HFFc6 (cell line): Measurements from ENCODE around the gene MKNK2. TPM values are rescaled to one million over a fixed set of nuclear protein-coding genes. Genes with fewer than 3 reads are reported as not detected.

Experiments used
- DNase-seq: peaks from one replicate; pipeline ENCODE4 v3.0.0-alpha.2; 2018
- H3K27ac Mint-ChIP-seq: 2 replicates; pipeline ENCODE4 v1.8.0; 2020; ENCODE audit warnings: mild to moderate bottlenecking, mixed read lengths
- H3K27me3 Mint-ChIP-seq: 2 replicates; pipeline ENCODE4 v1.8.0; 2021; ENCODE audit warnings: mild to moderate bottlenecking, moderate library complexity, mixed read lengths; ENCODE audit not compliant: insufficient read depth
- H3K36me3 Mint-ChIP-seq: 2 replicates; pipeline ENCODE4 v1.8.0; 2021; ENCODE audit warnings: low read depth, mixed read lengths
- H3K4me1 Mint-ChIP-seq: 2 replicates; pipeline ENCODE4 v1.8.0; 2020; ENCODE audit warnings: low read depth, mixed read lengths
- H3K4me3 Mint-ChIP-seq: 2 replicates; pipeline ENCODE4 v1.8.0; 2020; ENCODE audit warnings: mild to moderate bottlenecking, moderate library complexity, mixed read lengths
- H3K9me3 Mint-ChIP-seq: 2 replicates; pipeline ENCODE4 v1.8.0; 2020; ENCODE audit warnings: mild to moderate bottlenecking, mixed read lengths
- total RNA-seq, 6 experiments: library from RNA; stranded (reverse); fragmentation: NEBNext Ultra II Directional; extraction: Animal tissue kit (Norgen Biotek cat#: 25700); gene quantifications; 2 replicates in 1 of 6; 3 replicates in 5 of 6; pipeline ENCODE4 v1.2.3, GENCODE V29; 2021
- TF ChIP-seq, protein P1 (sequence below): fragments of 200-600 bp; sonication (generic); IDR thresholded peaks from 2 replicates; pipeline ENCODE4 v1.5.0; 2021; ENCODE audit warnings: antibody characterized with exemption, mild to moderate bottlenecking

The MKNK2 gene
- total RNA-seq, 6 experiments from 2014 or later: 61.5 to 82.9 (median 65.2) TPM

DNA sequence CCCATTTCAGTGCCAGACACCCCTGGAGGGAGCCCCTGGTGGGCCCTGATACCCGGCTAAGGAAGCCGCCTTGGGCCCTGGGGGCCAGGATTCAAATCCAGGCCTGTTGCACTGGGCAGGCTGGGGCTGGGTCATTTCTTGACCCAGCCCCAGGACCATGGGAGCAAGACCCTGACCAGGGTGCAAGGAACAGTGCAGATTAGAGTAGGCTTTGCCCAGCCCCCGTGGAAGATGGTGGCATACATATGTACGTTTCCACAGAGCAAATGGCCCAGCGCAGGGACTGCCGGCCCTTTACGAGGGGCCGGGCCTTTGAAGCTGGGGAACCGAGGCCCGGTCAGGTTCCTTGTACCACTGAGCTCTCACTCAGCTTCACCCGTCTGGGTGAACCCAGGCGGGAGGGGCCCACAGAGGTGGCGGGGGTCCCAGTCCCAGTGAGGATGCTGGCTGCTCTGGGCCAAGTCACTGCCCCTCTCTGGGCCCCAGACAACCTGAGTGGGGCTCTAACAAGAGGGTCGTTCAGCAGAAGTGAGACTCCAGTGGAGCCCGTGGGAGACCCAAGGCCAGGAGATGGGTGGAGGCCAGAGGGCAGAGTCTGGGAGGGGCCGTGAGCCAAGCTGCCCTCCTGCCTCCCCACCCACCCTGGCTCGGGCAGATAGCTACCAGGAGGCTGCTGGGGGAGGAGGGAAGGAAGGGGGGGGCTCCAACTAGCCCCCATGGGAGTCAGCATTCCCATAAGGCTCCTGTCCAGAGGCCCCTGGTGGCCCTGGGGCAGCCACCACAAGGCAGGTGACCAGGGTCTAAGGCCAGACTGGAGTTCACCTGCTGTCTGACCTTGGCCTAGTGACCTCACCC lies 2.7 kb downstream of the MKNK2 start:
- Mint-ChIP-seq H3K4me3 (no peak overlapping the region), H3K27ac (no peak overlapping the region), H3K36me3 (no peaks in the 10 kb centered on the region), H3K27me3 (peaks cover 1% of the 10 kb centered on the region), H3K4me1 (peaks cover 6% of the 10 kb centered on the region; the same call in 1 of the 2 replicates), H3K9me3 (no peaks in the 10 kb centered on the region)
- TF ChIP-seq, protein P1, sequence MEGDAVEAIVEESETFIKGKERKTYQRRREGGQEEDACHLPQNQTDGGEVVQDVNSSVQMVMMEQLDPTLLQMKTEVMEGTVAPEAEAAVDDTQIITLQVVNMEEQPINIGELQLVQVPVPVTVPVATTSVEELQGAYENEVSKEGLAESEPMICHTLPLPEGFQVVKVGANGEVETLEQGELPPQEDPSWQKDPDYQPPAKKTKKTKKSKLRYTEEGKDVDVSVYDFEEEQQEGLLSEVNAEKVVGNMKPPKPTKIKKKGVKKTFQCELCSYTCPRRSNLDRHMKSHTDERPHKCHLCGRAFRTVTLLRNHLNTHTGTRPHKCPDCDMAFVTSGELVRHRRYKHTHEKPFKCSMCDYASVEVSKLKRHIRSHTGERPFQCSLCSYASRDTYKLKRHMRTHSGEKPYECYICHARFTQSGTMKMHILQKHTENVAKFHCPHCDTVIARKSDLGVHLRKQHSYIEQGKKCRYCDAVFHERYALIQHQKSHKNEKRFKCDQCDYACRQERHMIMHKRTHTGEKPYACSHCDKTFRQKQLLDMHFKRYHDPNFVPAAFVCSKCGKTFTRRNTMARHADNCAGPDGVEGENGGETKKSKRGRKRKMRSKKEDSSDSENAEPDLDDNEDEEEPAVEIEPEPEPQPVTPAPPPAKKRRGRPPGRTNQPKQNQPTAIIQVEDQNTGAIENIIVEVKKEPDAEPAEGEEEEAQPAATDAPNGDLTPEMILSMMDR: no peak
- no peak for DNase-seq

DNA sequence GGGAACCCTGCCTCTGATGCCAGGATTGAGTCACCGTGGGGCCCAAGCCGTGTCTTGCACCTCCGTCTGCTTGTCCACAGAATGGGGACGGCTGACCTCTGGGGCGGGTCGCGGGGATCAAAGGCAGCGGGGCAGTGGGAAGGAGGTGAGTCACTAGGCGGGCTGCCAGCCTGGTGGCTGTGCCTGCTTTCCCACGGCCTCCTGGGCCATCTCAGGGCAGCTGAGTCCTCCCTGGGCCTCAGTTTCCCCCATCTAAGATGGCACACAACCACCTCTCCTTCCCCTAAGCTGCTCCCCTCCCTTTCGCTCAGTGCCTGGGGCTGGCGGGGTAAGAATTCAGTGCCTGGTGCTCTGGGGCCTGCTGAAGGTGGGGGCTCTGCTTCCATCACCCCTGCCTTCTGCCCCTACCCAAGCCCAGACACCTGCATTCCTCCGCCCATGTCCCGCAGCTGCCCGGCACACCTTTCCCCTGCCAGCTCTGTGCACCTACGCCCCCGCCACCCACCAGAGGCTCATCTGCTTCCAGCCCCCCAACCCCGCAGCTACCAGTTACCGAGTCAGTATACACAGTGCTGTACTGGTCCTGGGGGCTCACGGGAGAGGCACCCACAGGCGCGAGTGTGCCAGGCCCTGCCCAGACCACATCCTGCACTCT lies 3.5 kb downstream of the MKNK2 start:
- H3K4me1 Mint-ChIP-seq: peaks cover 6% of the 10 kb centered on the region; the same call in 1 of the 2 replicates
- peaks cover 1% of the 10 kb centered on the region for H3K27me3 Mint-ChIP-seq
- no peak overlapping the region for H3K27ac Mint-ChIP-seq
- no peaks in the 10 kb centered on the region for H3K9me3 Mint-ChIP-seq
- TF ChIP-seq, protein P1: no peak
- DNase-seq: peak; percentile 29
- no peaks in the 10 kb centered on the region for H3K36me3 Mint-ChIP-seq
- no peak overlapping the region for H3K4me3 Mint-ChIP-seq

DNA sequence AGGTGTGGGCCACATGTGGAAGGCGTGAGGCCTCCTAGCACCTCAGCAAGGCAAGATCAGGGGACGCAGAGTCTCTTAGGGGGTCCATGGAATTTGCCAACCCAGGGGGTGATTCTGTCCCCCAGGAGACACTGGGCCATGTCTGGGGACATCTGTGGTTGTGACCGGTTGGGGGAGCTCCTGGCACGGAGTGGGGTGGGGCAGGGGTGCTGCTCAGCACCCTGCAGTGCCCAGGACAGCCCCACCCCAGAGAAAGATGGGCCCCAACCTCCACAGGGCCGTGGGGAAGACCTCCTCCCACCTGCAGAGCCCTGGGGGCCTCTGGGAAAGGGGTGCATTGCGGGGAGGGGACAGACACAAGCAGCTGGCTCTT lies 4.0 kb downstream of the MKNK2 start:
- H3K27ac Mint-ChIP-seq: no peak overlapping the region
- DNase-seq: no peak

DNA sequence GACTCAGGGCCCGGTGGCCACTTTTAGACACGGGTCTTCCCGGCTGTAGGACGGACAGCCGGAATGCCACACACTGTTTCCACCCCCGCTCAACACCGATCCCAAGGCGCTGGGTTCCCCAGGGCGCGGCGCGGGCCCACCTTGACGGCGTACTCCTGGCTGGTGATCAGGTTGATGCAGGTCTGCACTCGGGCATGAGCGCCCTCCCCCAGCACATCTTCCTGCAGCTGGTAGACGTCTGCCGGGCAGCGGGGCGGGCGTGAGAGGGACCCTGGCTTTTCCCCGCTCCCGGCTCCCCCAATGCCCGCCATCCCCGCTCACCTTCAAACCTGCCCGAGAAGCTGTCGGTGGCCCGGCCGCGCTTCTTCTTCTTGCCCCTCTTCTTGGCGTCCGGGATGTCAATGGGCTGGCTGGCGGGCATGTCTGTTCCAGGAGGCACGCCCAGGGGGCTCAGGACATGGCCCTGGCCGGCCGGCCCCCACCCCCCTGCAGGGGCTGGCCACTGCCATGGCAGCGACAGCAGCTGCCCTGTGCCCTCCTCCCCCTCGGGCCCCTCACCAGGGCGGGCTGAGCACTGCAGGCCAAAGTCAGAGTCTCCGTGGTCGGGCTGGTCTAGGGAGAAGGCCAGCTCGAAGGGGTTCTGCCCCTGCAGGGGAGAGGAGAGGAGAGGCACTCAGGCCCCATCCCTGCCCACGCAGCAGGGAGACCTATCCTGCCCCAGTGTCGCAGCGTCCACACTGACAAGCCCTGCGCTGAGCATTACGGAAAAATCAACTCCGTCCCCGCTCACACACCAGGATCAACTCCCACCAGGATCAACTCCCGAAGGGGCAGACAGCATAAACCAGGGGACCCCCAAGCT lies 4.8 kb downstream of the MKNK2 start:
- H3K36me3 Mint-ChIP-seq: no peaks in the 10 kb centered on the region
- TF ChIP-seq, protein P1: no peak
- H3K4me1 Mint-ChIP-seq: peaks cover 6% of the 10 kb centered on the region; the same call in 1 of the 2 replicates
- no peak overlapping the region for H3K27ac Mint-ChIP-seq
- no peaks in the 10 kb centered on the region for H3K9me3 Mint-ChIP-seq
- DNase-seq: no peak
- H3K27me3 Mint-ChIP-seq: peaks cover 1% of the 10 kb centered on the region
- H3K4me3 Mint-ChIP-seq: no peak overlapping the region

More for the DNA sequence above, 4.0 kb downstream of the MKNK2 start:
- TF ChIP-seq, protein P1: no peak
- peaks cover 6% of the 10 kb centered on the region; the same call in 1 of the 2 replicates for H3K4me1 Mint-ChIP-seq
- no peaks in the 10 kb centered on the region for H3K36me3 Mint-ChIP-seq
- H3K9me3 Mint-ChIP-seq: no peaks in the 10 kb centered on the region
- no peak overlapping the region for H3K4me3 Mint-ChIP-seq
- H3K27me3 Mint-ChIP-seq: peaks cover 1% of the 10 kb centered on the region

DNA sequence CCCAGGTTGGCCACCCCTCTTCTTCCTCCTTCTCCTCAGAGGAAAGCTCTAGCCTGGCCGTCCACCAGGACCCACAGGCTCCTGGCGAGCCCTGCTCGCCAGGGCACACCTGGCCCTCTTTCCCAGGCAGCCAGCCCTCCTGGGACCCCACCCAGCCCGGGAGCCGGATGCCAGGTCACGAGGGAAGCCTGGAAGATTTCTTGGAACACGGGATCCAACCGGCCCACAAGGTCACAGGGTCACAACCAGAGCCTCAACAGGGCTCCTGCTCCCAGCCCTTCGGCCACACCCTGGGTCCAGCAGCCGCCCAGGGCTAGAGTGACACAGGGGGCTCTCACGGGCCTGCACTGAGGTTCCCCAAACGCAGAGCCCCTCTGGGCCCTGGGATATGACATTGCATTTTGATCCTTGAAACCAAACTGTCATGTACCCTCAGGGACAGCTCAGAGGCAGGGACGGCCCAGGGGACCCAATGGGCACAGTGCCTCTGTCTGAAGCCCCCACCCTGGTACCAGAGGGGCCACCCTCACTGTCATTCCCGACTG lies 5.5 kb downstream of the MKNK2 start:
- H3K4me3 Mint-ChIP-seq: no peak overlapping the region
- TF ChIP-seq, protein P1: no peak
- peaks cover 6% of the 10 kb centered on the region; the same call in 1 of the 2 replicates for H3K4me1 Mint-ChIP-seq
- no peak for DNase-seq
- no peaks in the 10 kb centered on the region for H3K36me3 Mint-ChIP-seq
- no peak overlapping the region for H3K27ac Mint-ChIP-seq
- H3K27me3 Mint-ChIP-seq: no peaks in the 10 kb centered on the region; the same call in 1 of the 2 replicates
- H3K9me3 Mint-ChIP-seq: no peaks in the 10 kb centered on the region
